ENCODE results near the gene OSBPL5.
A peak's percentile ranks its signal among the peaks of the same experiment; 100 is the strongest.

OSBPL5 gene

GRCh38 chr11:3055891-3056290 is 109.2 kb downstream of the OSBPL5 start:
- no peak for DNase-seq (ENCODE audit: low read depth)
- H3K4me3 ChIP-seq (ENCODE audit: low read depth, low read length) = peak overlapping the region; percentile 77
- TF ChIP-seq MYC (IDR thresholded peaks at IDR 0.05; ENCODE audit: low read depth, low read length) (no peak), POLR2A (IDR thresholded peaks at IDR 0.05; ENCODE audit: extremely low read depth, insufficient read length) (no peak), CTCF (IDR thresholded peaks at IDR 0.05; ENCODE audit: low read depth, low read length) (no peak), MAX (IDR thresholded peaks at IDR 0.05; ENCODE audit: low read depth, low read length) (no peak)

GRCh38 chr11:3052567-3052966 is 112.5 kb downstream of the OSBPL5 start:
- H3K4me3 ChIP-seq (ENCODE audit: low read depth, low read length) = no peak overlapping the region
- no peak for DNase-seq (ENCODE audit: low read depth)
- no peak for TF ChIP-seq MYC (IDR thresholded peaks at IDR 0.05; ENCODE audit: low read depth, low read length)

- TF ChIP-seq CTCF (IDR thresholded peaks at IDR 0.05; ENCODE audit: low read depth, low read length) (no peak), MAX (IDR thresholded peaks at IDR 0.05; ENCODE audit: low read depth, low read length) (no peak), MYC (IDR thresholded peaks at IDR 0.05; ENCODE audit: low read depth, low read length) (no peak), POLR2A (IDR thresholded peaks at IDR 0.05; ENCODE audit: extremely low read depth, insufficient read length) (no peak)
- DNase-seq (ENCODE audit: low read depth) = no peak
- no peak overlapping the region for H3K4me3 ChIP-seq (ENCODE audit: low read depth, low read length)
Observed at GRCh38 chr11:3052109-3052479, 113.0 kb downstream of the OSBPL5 start.

- TF ChIP-seq CTCF (IDR thresholded peaks at IDR 0.05; ENCODE audit: low read depth, low read length) = peak; percentile 26
- peak; percentile 76 for TF ChIP-seq MAX (IDR thresholded peaks at IDR 0.05; ENCODE audit: low read depth, low read length)
- TF ChIP-seq POLR2A (IDR thresholded peaks at IDR 0.05; ENCODE audit: extremely low read depth, insufficient read length) = no peak
- peak; percentile 38 for DNase-seq (ENCODE audit: low read depth)
- no peak overlapping the region for H3K4me3 ChIP-seq (ENCODE audit: low read depth, low read length)
Observed at GRCh38 chr11:3051196-3052108, 113.7 kb downstream of the OSBPL5 start.

- TF ChIP-seq MYC (IDR thresholded peaks at IDR 0.05; ENCODE audit: low read depth, low read length) = no peak
- no peak for TF ChIP-seq CTCF (IDR thresholded peaks at IDR 0.05; ENCODE audit: low read depth, low read length)
- TF ChIP-seq POLR2A (IDR thresholded peaks at IDR 0.05; ENCODE audit: extremely low read depth, insufficient read length) = no peak
- no peak for TF ChIP-seq MAX (IDR thresholded peaks at IDR 0.05; ENCODE audit: low read depth, low read length)
- DNase-seq (ENCODE audit: low read depth) = no peak
- H3K4me3 ChIP-seq (ENCODE audit: low read depth, low read length) = no peak overlapping the region
Observed at GRCh38 chr11:3050386-3051195, 114.5 kb downstream of the OSBPL5 start.

All from NB4 (cell line).